Mesenchymal stem cell (in vitro differentiated cells and primary cell): ENCODE data around the gene HPSE2.
A peak's percentile ranks its signal among the peaks of the same experiment; 100 is the strongest.

Experiments used
- DNase-seq: peaks from one replicate; pipeline ENCODE4 v3.0.0-alpha.2; 2013
- H2AFZ ChIP-seq: one replicate; pipeline ENCODE4 v1.6.1; 2013; ENCODE audit warnings: low read depth, mild to moderate bottlenecking, control low read depth, inconsistent platforms, low read length, moderate library complexity
- H2AK5ac ChIP-seq: 2 replicates; pipeline ENCODE4 v1.6.1; 2013; ENCODE audit warnings: low read length, moderate library complexity, mild to moderate bottlenecking, inconsistent platforms; ENCODE audit not compliant: severe bottlenecking
- H2BK120ac ChIP-seq: one replicate; pipeline ENCODE4 v1.6.1; 2013; ENCODE audit warnings: low read depth, mild to moderate bottlenecking, inconsistent platforms, low read length, moderate library complexity
- H2BK12ac ChIP-seq, 2 experiments: one replicate each; pipeline ENCODE4 v1.6.1; 2013; ENCODE audit warnings: inconsistent platforms in 2 of 2, low read length in 2 of 2, mild to moderate bottlenecking in 2 of 2, moderate library complexity in 2 of 2, control low read depth in 1 of 2
- H2BK15ac ChIP-seq: one replicate; pipeline ENCODE4 v1.6.1; 2013; ENCODE audit warnings: mild to moderate bottlenecking, low read depth, inconsistent platforms; ENCODE audit not compliant: poor library complexity, severe bottlenecking
- H2BK5ac ChIP-seq: 2 replicates; pipeline ENCODE4 v1.6.1; 2013; ENCODE audit warnings: low read depth, mild to moderate bottlenecking, low read length, control low read depth, inconsistent platforms; ENCODE audit not compliant: poor library complexity, severe bottlenecking
- H3K14ac ChIP-seq, 2 experiments: one replicate each; pipeline ENCODE4 v1.6.1; 2013; ENCODE audit warnings: inconsistent platforms in 2 of 2, low read length in 2 of 2, control low read depth in 1 of 2, mild to moderate bottlenecking in 1 of 2, moderate library complexity in 1 of 2
- H3K18ac ChIP-seq, 2 experiments: one replicate each; pipeline ENCODE4 v1.6.1; 2013; ENCODE audit warnings: inconsistent platforms in 2 of 2, low read length in 2 of 2, control low read depth in 1 of 2, low read depth in 1 of 2, mild to moderate bottlenecking in 1 of 2
- H3K23ac ChIP-seq, 2 experiments: one replicate each; pipeline ENCODE4 v1.6.1; 2013; ENCODE audit warnings: inconsistent platforms in 2 of 2, low read length in 2 of 2, mild to moderate bottlenecking in 2 of 2, moderate library complexity in 2 of 2, control low read depth in 1 of 2
- H3K27ac ChIP-seq: 2 replicates; pipeline ENCODE4 v1.5.1; 2013; ENCODE audit warnings: mild to moderate bottlenecking, moderate library complexity, low read length, control low read depth, inconsistent platforms; ENCODE audit not compliant: poor library complexity, severe bottlenecking
- H3K27me3 ChIP-seq, 2 experiments: 2 replicates each; pipeline versions ENCODE4 v1.6.1 to v1.7.0; 2013; ENCODE audit warnings: low read length in 2 of 2, mild to moderate bottlenecking in 2 of 2, moderate library complexity in 2 of 2, control low read depth in 1 of 2, inconsistent platforms in 1 of 2; ENCODE audit not compliant: control insufficient read depth in 1 of 2, insufficient read depth in 1 of 2
- H3K36me3 ChIP-seq, 2 experiments: 2 replicates each; pipeline versions ENCODE4 v1.6.1 to v1.7.0; 2013; ENCODE audit warnings: low read length in 2 of 2, control low read depth in 1 of 2, inconsistent platforms in 1 of 2, low read depth in 1 of 2, mild to moderate bottlenecking in 1 of 2; ENCODE audit not compliant: insufficient read depth in 2 of 2, control insufficient read depth in 1 of 2
- H3K4ac ChIP-seq, 2 experiments: one replicate each; pipeline ENCODE4 v1.6.1; 2013; ENCODE audit warnings: inconsistent platforms in 2 of 2, low read length in 2 of 2, mild to moderate bottlenecking in 2 of 2, moderate library complexity in 2 of 2, control low read depth in 1 of 2, low read depth in 1 of 2
- H3K4me1 ChIP-seq: 2 replicates; pipeline ENCODE4 v1.6.1; 2013; ENCODE audit warnings: low read depth, low read length, control low read depth; ENCODE audit not compliant: control insufficient read depth, insufficient read depth
- H3K4me2 ChIP-seq: 2 replicates; pipeline ENCODE4 v1.6.1; 2013; ENCODE audit warnings: low read length, mild to moderate bottlenecking, inconsistent platforms; ENCODE audit not compliant: poor library complexity, severe bottlenecking
- H3K4me3 ChIP-seq, 2 experiments: 2 replicates each; pipeline versions ENCODE4 v1.5.1 to v1.7.0; 2013; ENCODE audit warnings: low read length in 2 of 2, mild to moderate bottlenecking in 2 of 2, control low read depth in 1 of 2, low read depth in 1 of 2; ENCODE audit not compliant: insufficient read depth in 1 of 2
- H3K79me1 ChIP-seq: replicated peaks from 2 replicates; pipeline ENCODE4 v1.6.1; 2013; ENCODE audit warnings: mild to moderate bottlenecking, control low read depth, low read length, inconsistent platforms; ENCODE audit not compliant: poor library complexity, severe bottlenecking
- H3K9ac ChIP-seq: 2 replicates; pipeline ENCODE4 v1.7.0; 2013; ENCODE audit warnings: mild to moderate bottlenecking, low read length, moderate library complexity
- H3K9me3 ChIP-seq: 2 replicates; pipeline ENCODE4 v1.7.0; 2013; ENCODE audit warnings: mild to moderate bottlenecking, low read length; ENCODE audit not compliant: control insufficient read depth
- H4K8ac ChIP-seq: one replicate; pipeline ENCODE4 v1.6.1; 2013; ENCODE audit warnings: inconsistent platforms, mild to moderate bottlenecking, low read length, moderate library complexity
- H4K91ac ChIP-seq: one replicate; pipeline ENCODE4 v1.6.1; 2013; ENCODE audit warnings: mild to moderate bottlenecking, low read length, inconsistent platforms
- whole genome bisulfite sequencing: methylation state at CpG from one replicate; pipeline ENCODE4 v1.1.7; 2013; ENCODE audit warnings: mixed read lengths; 5-methylcytosine and 5-hydroxymethylcytosine counted together

The HPSE2 gene

DNA sequence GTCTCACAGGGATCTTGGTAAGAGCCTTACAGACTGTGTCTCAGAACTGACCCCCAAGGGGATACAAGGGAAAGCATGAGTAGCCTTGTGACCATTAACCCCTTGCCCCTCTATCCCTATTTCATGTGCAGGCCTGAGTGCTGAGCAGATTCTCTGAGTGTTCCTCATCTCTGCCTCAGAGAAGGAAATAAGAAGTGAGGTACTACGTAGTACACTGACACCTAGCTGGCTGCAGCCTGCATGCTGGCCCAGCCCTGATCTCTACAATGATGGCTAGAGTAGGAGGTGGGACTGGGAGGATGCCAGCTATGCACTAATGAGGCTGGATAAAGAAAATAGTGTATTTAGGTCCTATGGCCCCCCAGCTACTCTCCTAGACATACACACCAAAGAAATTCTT is 614.0 kb downstream of the HPSE2 start:
- 69% methylated on average over 1 of the region's 1 CpG for WGBS
- no peaks in the 10 kb centered on the region for H3K27me3 ChIP-seq

DNA sequence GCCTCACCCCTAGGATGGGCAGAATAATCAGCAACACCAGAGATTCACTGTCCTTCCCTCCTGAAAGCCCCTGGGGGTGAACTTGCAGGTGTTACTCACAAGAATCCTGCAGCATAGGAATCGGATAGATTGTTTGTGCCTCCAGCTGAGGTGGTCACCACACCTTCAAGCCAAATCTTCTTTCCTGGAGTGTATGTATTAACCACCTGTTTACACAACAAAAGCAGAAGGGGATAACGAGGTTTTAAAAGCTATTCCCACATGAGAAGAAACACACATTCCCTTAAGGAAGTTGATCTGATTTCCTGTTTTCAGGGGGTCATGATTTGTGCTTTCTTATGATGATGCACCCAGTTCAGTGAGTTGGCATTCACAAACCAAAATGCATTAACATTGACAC is 615.1 kb downstream of the HPSE2 start:
- no peak for DNase-seq
- Histone ChIP-seq H3K4ac (no peak overlapping the region), H3K18ac (no peak overlapping the region), H4K91ac (no peak overlapping the region), H3K9ac (no peak overlapping the region), H3K4me1 (no peaks in the 10 kb centered on the region), H3K27ac (no peak overlapping the region), H3K14ac (no peak overlapping the region), H2AK5ac (no peak overlapping the region), H3K9me3 (no peaks in the 10 kb centered on the region), H4K8ac (no peak overlapping the region), H2BK120ac (no peak overlapping the region), H3K4me2 (no peak overlapping the region), H3K27me3 (no peaks in the 10 kb centered on the region), H2BK5ac (no peak overlapping the region), H2BK12ac (no peak overlapping the region), H3K23ac (no peak overlapping the region), H2BK15ac (no peak overlapping the region), H3K36me3 (no peaks in the 10 kb centered on the region), H2AFZ (no peak overlapping the region), H3K4me3 (no peak overlapping the region), H3K79me1 (no peaks in the 10 kb centered on the region)
- WGBS, result 67% methylated on average over 1 of the region's 2 CpGs

More for the DNA sequence above, 614.0 kb downstream of the HPSE2 start:
- Histone ChIP-seq H2BK120ac (no peak overlapping the region), H2AFZ (peak overlapping the region; percentile 36), H2AK5ac (no peak overlapping the region), H3K4ac (no peak overlapping the region), H2BK12ac (peak overlapping the region in 1 of 2 experiments; percentile 72), H4K91ac (no peak overlapping the region), H3K4me2 (no peak overlapping the region), H3K36me3 (no peaks in the 10 kb centered on the region), H4K8ac (no peak overlapping the region), H3K4me3 (no peak overlapping the region), H2BK5ac (no peak overlapping the region), H3K14ac (no peak overlapping the region), H3K18ac (no peak overlapping the region), H3K4me1 (no peaks in the 10 kb centered on the region), H3K9ac (no peak overlapping the region), H3K9me3 (no peaks in the 10 kb centered on the region), H3K79me1 (no peaks in the 10 kb centered on the region), H2BK15ac (no peak overlapping the region), H3K23ac (no peak overlapping the region), H3K27ac (no peak overlapping the region)
- DNase-seq, result no peak

DNA sequence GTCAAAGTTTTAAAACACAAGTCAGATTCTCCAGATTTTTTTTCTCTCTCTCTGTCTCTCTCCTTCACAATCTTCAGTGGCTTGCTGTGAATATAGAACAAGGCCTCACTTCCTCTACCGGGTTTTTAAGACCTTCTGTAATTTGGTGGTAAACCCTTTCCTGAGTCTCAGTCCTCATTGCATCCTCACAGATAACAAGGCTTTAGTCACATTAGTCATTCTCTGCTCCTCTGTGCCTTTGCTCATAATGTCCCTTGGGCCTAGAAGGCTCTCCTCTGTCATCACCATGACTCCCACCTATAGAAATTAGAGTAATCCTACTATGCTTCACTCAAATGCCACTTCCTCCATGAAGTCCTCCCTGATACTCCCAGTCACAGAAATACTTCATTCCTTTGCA is 616.2 kb downstream of the HPSE2 start:
- Histone ChIP-seq H3K79me1 (no peaks in the 10 kb centered on the region), H3K36me3 (no peaks in the 10 kb centered on the region), H3K9me3 (no peaks in the 10 kb centered on the region), H2AK5ac (no peak overlapping the region), H3K4me3 (no peak overlapping the region), H3K4ac (peak overlapping the region in 1 of 2 experiments; percentile 67), H3K9ac (no peak overlapping the region), H3K18ac (peak overlapping the region in 1 of 2 experiments; percentile 22), H2BK12ac (no peak overlapping the region), H2BK15ac (no peak overlapping the region), H2AFZ (no peak overlapping the region), H4K91ac (no peak overlapping the region), H3K23ac (no peak overlapping the region), H3K4me1 (no peaks in the 10 kb centered on the region), H2BK5ac (no peak overlapping the region), H2BK120ac (no peak overlapping the region), H3K27ac (no peak overlapping the region), H4K8ac (no peak overlapping the region), H3K14ac (no peak overlapping the region), H3K27me3 (no peaks in the 10 kb centered on the region), H3K4me2 (no peak overlapping the region)
- 57% methylated on average over 1 of the region's 1 CpG for WGBS
- no peak for DNase-seq

DNA sequence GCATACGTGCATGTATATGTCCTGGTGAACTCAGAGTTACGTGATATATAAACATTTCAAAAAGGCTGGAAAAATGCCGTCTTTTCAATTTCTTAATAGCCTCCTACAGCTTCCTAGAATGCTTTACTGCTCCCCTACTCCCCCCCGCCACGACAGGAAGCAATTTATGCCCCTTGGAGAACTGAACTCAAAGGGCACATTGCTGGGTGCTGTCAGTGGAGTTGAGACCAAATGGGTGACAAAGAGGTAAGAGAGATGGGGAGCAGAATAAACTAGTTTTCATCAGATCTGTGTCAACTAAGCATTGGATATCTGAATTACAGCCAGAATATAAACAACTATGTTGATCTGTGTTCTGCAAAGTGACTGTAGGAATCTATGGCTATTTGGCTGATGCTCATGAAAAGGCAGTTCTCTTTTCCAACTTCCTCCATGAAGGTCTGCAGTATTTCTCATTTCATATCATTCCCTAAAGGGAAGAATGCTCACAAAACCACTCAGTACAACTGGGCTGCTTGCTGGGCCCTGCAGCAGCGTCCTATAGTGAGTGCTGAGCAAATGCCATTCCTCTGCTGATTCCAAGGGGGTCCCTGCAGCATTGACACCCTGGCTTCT is 617.6 kb downstream of the HPSE2 start:
- Histone ChIP-seq H3K27me3 (no peaks in the 10 kb centered on the region), H3K4me2 (no peak overlapping the region), H3K9me3 (no peaks in the 10 kb centered on the region), H3K9ac (no peak overlapping the region), H4K8ac (peak overlapping the region; percentile 81), H3K79me1 (no peaks in the 10 kb centered on the region), H2AFZ (no peak overlapping the region), H2BK15ac (no peak overlapping the region), H3K27ac (no peak overlapping the region), H3K18ac (peak overlapping the region; percentile 64), H4K91ac (no peak overlapping the region), H2BK12ac (no peak overlapping the region), H3K23ac (no peak overlapping the region), H3K36me3 (no peaks in the 10 kb centered on the region), H2AK5ac (no peak overlapping the region), H3K4me1 (no peaks in the 10 kb centered on the region), H3K4me3 (no peak overlapping the region), H2BK120ac (no peak overlapping the region), H3K4ac (peak overlapping the region in 1 of 2 experiments; percentile 17), H2BK5ac (no peak overlapping the region), H3K14ac (no peak overlapping the region)
- DNase-seq, result peak; percentile 53
- 66% methylated on average over 3 of the region's 6 CpGs for WGBS
